Stimulated activated CD4-positive, alpha-beta T cell treated with anti-CD3 and anti-CD28 coated beads, Interleukin-1b, Interleukin-23, amount 100 ng/mL, for 1 hour (primary cell): ENCODE measurements around the gene ARHGAP22.
A peak's percentile ranks its signal among the peaks of the same experiment; 100 is the strongest.

Experiments
- DNase-seq, 2 donors: peaks; one replicate each; pipeline ENCODE4 v3.0.0-alpha.2; 2020; ENCODE audit warnings: low read depth in 2 of 2

The ARHGAP22 gene

DNA sequence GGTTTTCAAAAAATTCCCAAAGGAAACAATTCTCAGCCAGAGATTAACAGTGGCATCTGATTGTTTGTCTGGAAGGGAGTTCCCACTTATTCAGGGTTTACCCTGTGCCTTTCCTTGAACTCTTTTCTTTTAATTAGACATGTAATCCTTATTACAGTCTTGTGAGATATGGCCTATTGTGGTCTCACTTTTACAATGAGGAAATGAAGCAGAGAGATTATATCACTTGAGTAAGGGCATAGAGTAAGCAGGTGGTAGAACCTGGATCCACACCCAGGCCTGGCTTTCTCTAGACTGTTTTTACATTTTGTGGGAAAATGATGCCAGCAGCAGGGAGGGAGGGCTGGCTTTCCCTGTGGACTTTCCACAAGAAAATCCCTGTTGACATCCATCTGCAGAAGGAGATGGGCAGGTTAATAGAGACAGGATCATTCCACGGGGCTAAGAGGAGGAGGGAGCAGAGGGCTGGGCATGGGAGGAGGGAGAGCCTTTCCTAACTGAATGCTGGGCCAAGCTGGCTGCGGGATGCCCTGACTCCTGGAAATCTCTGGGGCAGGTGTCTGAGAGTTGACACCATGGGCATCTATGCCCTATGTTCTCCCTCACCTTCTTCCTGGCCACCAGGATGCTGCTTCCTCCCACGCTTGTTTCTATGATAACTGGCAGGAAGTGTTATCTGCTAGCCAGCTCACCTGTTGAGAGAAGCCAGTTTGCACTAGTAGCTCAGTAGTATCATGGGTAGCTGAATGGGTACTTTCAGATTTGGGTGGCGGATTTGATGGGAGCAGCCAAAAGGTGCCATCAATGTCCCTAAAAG, 28.7 kb upstream of the ARHGAP22 start:
- DNase-seq: no peak

DNA sequence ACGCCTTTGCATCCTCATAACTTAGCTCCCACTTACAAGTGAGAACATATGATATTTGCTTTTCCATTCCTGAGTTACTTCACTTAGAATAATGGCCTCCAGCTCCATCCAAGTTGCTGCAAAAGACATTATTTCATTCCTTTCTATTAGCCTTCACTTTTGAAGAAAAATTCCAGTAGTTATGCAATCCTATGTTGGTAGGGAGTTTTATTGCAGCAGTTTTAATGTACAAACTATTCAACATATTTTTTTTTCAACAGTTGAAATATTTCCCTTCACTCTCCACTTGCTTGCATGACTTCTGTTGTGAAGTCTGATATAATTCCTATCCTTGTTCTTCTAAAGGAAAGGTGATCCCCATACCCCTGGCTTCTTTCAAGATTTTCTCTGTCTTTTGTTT, 27.3 kb upstream of the ARHGAP22 start:
- no peak for DNase-seq

DNA sequence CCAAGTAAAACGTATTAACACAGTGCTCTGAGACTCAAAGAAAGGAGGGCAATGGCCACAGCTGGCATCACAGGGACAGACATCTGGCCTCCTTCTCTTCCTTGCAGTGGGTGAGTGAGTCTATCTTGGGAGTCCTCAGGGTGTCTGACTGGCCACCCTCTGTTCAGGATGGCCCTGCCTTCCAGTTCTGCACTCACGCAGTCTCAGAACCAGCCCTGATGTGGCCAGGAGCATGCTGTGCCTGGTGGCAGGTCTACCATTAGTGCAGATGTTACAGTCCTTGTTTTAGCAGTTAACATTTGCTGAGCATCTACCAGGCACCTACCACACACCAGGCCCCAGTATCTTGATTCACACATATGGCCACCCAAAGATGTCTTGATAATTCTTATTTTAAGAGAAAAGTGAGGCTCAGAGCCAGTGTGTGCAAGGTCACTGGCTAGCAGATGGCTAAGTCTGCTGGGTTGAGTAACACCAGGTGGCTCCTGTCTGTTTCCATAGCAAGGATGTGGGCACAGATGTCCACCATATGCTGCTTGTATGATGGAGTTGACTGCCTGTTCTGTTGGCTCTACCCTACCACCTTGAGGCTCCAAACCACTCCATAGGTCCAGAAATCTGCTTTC, 23.2 kb upstream of the ARHGAP22 start:
- DNase-seq: no peak

DNA sequence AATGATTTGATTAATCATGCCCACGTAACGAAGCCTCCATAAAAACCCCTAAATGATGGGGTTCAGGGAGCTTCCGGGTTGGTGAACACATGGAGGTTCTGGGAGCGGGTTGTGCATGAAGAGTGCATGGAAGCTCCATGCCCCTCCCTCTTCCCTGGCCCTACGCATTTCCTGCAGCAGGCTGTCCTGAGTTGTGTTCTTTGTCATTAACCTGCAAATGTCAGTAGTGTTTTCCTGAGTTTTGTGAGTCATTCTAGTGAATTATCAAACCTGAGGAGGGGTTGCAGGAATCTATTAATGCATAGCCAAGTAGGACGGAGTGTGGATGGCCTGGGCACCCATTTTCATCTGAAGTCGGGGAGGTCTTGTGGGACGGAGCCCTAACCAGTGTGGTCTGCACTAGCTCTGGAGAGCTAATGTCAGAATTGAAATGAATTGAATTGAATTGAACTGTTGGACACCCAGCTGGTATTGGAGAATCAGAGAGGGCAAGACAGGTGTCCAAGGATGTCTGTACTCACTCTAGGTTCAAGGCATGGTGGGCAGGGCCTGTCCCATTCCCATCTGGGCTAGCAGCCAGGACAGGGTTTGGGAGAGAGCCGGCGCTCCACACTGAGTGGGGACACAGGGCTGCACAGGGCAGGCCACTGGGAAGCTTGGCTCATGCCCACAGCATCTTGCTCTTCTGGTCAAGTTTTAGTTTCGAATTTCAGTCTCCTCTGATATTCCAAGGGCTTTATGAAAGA, 22.3 kb upstream of the ARHGAP22 start:
- DNase-seq: no peak

DNA sequence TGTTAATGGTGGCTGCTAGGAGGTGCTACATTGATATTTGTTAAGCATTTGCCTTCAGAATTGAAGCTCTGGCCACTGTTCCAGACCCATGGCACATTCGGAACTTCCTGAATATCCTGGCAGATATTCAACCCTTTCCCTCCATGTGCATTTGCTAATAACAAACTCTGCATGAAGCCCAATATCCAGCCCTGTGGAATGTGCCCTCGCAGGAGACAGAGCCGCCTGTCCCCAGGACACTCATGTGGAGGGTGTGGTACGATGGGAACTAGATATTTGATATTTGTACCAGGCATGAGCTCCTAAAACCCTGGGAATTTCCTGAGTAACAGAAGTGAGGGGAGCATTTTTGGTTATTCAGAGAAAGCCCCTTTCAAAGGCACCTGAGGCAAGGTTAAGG, 21.6 kb upstream of the ARHGAP22 start:
- DNase-seq: no peak

DNA sequence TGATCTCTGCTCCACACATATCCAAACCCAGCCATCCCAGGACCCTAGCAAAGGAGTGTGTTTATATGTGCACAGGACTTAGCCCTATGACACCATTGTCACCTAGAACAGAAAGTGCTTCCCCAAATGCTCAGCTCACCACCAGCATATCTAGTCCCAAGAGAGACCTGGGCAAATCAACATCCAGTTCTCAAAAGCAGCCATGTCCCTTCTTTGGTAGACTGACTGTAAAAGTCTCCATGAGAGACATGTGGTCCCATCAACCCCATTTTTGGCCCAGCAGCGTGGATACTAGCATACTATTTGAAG, 20.9 kb upstream of the ARHGAP22 start:
- no peak for DNase-seq

DNA sequence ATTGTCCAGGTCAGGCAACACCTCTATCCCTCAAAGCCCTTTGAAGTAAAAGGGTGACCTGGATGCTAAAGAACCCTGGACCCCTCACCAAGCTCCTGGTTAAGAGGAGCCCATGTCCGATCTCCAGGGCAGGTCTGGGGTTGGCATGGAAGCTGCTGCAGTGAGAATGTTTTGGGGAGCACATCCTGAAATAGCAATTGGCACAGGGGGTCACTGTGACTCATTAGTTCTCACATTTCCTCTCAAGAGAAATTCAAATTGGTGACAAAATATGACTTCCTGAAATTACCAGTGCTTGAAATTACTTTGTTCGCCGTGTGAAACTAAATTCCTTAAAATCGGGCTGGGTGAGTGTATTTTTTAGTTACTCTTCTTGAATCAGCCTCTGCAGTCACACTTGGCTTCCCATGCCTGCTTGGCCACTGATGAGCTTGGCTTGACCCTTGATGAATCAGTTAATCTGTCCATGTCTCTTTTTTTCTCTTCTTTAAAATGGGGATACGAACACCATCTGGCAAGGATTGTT, 18.8 kb upstream of the ARHGAP22 start:
- DNase-seq: no peak

DNA sequence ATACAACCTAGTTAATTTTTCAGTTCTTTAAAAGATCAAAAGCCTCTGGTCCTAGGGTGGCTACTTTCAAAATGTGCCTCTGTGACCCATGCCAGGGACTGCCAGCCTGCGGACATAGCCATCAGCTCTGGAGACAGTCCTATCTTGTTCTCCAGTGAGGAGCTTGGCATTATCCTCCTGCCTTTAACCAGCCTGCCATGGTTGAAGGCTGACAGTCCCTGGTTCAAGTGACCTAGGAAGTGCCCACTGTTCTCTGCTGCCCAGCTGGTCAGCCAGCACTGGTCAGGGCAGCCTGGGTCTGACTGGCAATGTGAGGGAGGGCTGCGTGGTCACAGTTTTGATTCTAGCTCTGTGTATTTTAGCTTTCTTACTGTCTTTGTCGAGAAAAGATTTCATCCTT, 18.1 kb upstream of the ARHGAP22 start:
- no peak for DNase-seq

DNA sequence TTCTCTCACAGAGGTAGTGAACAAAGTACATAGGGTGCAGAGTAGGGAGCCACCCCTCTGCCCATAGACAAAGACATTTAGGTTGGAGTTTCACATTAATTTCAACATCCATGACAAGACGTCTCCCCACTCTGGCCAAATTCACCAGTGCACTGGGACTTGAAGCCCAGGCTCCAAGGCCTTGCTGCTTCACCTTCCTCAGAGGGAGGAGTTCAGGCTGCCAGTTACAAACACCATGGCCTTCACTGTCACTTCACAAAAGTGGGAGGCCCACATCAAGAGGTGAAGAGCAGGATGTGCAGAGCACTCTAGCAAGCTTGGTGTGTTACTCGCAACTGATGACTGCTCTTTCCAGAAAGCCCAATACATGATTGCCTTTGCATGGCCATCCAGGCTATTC, 15.8 kb upstream of the ARHGAP22 start:
- no peak for DNase-seq

DNA sequence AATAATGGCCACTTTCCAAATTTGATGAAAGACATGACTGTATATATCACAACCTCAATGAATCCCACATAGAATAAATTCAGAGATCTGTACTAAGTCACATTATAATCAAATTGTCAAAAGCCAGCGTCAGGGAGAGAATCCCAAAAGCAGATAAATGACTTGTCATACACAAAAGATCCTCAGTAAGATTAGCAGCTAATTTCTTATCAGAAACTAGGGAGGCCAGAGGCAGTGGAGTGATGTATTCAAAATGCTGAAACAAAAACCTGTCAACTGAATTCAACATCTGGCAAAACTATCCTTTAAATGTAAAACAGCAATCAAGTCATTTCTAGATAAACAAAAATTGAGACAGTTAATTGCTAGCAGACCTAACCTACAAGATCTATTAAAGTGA, 11.6 kb upstream of the ARHGAP22 start:
- DNase-seq: no peak

DNA sequence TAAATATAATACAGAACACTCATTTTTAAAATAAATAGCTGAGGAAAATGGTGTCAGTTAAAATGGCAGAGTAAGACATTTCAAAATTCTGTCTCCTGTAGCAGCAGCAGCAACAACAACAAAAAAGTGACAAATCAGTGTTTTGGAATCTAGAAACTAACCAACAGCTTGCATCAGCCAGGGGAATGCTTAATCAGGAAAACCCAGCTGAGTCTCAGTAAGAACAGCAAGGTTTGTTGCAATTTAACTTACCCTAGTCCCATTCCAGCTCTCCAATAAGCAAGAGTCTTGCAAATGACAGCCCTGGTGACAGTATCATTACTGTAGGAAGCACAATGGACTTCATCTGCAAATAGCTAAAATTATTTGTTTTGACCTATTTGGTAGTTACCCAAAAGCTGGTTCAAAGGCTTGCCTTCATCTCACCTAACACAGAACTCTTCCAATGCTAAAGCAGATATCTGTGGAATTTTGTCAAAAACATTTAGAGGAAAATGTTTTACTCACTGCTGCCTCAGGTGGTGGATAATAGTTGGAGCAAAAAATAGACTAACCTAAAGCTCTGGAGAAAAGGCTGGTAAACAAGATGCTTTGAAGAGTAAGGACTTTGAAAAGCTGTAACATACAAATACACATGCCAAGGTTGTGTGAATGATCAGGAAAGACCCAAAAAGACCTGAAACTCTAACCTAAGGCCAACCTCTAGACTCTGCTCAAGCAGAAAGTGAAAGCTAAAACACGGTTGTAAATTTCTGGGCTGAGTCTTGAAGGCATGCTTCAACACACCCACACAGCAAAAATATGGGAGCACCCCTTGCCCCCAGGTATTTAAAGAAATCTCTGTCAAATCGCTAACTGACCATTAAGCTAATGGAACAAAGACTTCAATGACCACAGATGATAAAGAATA, 9.9 kb upstream of the ARHGAP22 start:
- no peak for DNase-seq

DNA sequence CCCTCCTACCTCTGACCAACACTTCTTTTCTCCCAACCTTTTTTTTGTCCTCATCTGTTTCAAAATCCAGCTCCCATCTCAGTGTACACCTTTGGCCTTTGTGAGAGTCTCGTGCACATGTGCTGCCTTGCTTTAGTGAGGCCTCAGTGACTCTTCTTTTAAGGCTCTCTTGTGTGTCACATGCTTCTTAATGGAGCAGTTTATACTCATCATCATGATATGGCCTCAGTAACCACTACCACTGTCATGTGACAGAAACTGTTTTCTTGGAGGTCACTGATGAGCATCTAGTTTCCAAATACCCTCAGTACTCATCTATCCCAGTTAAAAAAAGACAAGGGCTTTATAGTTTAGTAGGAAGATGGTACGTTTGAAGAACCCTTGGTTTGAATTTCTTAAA, 8.1 kb upstream of the ARHGAP22 start:
- DNase-seq: no peak

DNA sequence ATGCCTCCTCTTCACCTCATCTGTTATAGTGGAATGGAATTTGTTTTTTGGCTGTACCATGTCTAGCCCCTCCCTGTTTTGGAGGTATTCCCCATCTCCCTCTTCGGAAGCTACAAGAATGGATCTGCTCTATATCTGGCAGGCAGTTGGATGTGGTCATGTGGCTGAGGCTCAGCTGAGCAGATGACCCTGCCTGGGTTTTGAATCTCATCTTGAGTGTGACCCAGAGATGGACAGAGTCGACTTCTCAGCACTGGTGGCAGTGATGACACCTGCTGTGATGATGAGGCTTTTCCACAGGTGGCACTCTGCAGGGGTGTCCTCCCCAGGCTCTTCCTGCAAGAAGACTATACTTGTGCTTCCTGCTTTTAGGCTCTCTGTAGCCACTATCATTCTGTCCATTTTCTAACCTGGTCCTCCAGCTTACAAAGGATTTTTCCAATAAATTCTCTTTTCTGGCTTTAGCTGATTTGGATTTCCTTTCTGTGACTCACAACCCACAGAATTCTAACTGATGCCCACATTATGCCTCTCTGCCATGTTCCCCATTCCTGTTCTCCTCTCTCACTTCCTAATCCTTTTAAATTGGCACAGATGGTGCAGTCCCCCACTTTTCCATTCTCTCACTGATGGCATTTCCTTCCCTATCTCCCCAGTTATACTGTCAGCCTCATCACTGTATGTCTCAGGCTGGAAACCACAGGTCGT, 7.5 kb upstream of the ARHGAP22 start:
- no peak for DNase-seq

DNA sequence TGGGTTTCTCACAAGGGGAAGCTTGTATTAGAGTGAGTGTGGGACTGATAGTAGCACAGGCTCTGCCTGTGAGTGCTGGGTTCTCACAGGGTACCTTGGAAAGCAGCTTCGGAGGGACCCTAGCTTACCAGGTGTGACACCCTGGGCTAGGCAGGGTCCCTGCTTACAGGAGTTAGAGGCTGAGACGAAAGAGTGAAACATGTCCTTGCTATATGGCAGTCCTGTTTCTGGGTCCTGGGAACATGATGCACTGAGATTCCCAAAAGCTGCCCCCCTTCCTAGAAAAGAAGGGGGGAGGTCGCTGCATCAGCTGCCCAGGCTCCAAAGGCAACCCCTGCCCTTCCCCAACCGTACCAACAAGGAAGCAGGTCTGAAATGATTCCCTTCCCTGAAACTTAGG, 6.3 kb upstream of the ARHGAP22 start:
- DNase-seq: no peak

DNA sequence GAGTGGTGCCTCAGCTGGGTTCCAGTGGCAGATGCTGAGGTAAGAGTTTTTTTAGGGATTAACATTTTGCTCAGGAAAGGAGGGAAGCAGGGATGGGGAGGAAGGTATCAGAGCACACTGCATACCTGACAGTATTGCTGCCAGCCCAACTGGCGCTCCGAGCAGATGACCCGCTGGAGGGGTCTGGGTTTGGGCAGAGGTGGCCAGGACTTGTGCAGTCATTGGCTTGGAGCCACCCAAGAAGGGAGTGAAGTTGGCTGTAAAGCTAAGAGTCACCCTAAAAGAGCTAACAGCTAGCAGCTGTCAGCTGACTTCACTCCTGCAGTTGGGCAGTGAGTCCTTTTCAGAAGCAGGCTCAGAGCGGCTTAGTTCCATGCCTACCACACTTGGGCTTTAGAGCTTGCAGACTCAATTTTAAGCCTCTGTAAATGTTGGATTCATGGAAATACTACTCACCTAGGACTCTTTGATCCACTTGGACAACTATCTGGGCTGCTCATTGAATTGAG, 5.8 kb upstream of the ARHGAP22 start:
- DNase-seq: no peak

DNA sequence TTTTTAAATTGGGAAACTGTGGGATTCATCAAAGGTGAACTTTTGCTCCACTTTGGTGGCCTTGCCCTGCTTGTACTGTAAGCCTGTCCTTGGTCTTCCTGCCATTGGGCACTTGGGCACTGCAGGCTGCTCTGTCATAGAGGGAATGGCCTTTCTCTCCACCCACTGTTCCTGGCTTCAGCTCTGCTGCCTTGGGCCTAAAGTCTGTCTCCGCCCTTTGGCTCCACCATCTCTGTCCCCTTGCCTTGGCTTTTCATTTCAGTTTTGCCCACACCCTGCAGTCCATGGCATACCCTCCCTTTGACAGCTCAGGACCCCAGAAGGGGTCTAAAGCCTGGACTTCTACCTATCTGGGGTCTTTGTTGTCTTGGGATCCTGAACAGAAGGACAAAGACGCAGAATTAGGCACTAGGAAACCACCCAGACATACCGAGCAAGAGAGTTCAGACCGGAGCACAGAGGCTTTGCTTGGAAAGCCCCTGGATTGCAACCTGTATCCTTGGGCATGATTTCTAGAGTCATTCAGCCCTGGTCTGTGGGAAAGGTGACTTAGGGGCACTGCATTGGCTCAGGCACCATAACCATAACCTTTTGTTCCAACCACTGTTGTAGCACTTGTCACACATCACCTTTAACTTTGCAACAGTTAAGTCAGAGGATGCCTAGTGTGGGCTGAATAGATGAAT, 5.2 kb upstream of the ARHGAP22 start:
- no peak for DNase-seq

DNA sequence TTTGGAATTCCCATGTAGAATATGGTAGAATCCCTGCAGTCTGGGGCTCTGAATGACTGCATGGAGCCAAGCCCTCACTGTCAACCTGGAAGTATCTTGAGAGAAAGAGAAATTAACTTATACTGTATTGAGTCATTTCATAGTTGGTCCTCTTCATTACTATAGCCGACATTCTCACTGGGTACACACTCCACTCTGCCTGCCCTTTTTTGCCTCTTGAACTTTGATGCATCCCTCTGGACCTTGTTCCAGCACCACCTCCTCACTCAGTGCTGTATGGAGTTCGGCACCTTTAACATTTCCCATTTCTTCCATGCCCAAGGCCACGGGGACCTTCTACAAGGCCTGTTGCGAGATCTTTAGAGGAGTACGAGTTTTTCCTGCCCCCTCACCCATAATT, 4.6 kb upstream of the ARHGAP22 start:
- DNase-seq: no peak

DNA sequence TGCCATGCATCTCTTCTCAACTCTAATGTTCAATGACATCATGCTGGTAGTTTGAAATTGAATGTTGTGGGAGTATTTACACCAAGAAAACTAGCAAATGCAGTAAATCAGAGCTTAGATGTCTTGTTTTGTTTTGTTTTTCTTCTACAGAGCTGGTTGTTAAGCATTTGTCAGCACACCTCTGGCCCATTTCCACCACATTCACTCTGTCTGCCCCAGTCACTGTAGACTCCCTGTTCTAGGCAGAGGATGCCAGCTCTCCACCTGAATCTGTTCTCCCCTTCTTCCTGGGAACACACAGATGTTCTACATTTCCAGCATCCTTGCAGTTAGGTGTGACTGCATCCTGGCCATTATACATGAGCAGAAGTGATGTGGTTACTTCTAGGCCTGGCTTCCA, 4.1 kb upstream of the ARHGAP22 start:
- no peak for DNase-seq

DNA sequence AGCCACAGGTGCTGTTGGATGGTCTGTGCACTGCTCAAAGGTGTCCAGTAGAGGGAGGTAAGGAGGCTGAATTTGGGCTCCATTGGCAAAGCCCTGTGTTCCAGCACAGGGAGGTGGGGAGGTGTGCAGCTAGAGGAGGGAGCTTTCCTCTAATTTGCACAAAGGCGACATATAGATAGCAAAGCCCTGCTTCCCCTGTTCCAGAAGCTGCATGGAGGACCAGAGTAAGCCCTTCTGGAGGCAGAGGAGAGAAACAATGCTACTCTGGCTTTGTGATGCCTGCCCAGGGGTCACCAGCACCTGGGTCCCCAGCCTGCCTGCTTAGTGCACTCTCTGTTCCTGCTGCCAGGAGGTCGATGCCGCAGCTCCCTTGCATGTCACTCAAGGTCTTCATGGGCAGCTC, 3.4 kb upstream of the ARHGAP22 start:
- DNase-seq: peak in 1 of 2 donors; percentile 3
